GM12865 (cell line): ENCODE data around the gene ZNF784.

Experiments used
- DNase-seq: peaks from one replicate; pipeline ENCODE4 v3.0.0; 2010; ENCODE audit warnings: low read depth
- H3K4me3 ChIP-seq: 2 replicates; pipeline ENCODE4 v1.5.1; 2011; ENCODE audit warnings: mild to moderate bottlenecking, low read depth, low read length, control low read depth
- TF ChIP-seq, protein P1 (sequence below): IDR thresholded peaks from 2 replicates; pipeline ENCODE4 v1.5.1; 2011; ENCODE audit warnings: low read length, control low read depth, low read depth, inconsistent platforms; ENCODE audit not compliant: insufficient read depth; ENCODE audit errors: missing control alignments

ZNF784 gene

DNA sequence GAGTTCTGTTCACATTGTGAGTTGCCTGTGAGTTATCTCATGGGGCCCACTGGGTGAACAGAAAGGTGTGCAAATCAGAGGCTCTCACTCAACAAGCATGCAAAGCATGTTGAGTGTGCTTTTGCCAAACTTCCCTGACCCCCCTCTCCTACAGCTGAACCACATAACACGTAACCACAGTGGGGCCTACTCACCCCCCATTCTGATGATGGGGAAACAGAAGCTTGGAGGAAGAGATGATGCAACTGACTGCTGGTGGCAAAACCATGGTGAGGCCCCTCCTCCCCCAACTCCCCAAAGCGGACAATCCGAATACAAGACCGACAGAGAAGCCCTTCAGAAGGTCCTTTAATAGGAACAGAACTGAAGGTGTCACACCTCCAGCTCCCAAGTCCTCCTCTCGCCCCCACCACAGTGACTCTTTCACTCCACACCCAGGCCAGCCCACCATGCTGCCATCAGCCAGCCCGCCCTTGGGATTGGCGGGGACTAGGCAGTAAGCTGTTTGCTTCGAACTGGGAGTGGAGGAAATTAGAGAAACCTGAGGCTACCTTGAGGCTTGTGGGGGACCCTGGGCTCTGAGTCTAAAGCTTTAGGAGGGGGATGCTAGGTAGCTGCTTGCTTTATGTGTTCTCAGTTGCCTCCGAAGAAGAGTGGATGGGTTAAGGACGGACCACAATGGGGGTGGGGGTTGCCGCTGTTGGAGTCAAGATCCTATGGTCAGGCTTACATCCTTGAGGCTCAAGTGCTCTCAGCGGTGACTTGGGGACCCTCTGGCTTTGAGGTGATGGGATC lies 3.8 kb downstream of the ZNF784 start:
- DNase-seq, result no peak
- TF ChIP-seq, protein P1, sequence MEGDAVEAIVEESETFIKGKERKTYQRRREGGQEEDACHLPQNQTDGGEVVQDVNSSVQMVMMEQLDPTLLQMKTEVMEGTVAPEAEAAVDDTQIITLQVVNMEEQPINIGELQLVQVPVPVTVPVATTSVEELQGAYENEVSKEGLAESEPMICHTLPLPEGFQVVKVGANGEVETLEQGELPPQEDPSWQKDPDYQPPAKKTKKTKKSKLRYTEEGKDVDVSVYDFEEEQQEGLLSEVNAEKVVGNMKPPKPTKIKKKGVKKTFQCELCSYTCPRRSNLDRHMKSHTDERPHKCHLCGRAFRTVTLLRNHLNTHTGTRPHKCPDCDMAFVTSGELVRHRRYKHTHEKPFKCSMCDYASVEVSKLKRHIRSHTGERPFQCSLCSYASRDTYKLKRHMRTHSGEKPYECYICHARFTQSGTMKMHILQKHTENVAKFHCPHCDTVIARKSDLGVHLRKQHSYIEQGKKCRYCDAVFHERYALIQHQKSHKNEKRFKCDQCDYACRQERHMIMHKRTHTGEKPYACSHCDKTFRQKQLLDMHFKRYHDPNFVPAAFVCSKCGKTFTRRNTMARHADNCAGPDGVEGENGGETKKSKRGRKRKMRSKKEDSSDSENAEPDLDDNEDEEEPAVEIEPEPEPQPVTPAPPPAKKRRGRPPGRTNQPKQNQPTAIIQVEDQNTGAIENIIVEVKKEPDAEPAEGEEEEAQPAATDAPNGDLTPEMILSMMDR, result no peak
- H3K4me3 ChIP-seq, result no peak overlapping the region

DNA sequence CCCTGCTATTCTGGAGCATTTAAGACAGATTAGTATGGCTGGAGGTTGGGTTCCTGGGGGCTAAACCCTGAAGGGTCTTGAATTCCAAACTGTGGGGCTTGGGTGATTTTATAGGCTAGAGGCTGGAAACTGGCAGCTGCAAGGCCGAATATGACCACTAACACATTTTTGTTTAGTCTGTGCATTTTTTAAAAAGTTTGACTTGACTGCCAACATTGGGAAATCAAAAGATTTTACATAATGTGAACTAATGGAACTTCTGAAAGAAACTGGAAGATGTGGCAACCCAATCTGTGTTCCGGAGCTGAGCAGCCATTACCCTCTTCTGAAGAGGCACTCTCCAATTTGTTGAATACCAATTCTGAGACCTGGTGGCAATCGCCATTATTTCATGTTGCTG lies 5.1 kb downstream of the ZNF784 start:
- TF ChIP-seq, protein P1, result no peak
- no peak for DNase-seq

DNA sequence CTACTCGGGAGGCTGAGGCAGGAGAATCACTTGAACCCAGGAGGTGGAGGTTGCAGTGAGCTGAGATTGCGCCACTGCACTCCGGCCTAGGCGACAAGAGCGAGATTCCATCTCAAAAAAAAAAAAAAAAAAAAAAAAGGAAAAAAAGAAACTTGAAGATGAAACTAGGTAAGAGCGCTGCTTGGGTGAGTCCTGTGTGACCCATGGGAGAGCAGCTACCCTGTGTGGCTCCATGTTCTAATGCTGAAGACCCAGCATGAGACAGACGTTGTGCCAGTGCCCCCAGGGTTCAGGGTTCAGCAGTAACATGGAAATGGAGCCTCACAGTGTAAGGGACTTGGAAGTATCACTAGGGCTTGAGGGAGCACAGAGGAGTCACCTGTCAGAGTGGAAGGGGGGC lies 5.9 kb downstream of the ZNF784 start:
- no peak for DNase-seq
- TF ChIP-seq, protein P1, result no peak

More for the DNA sequence above, 5.1 kb downstream of the ZNF784 start:
- H3K4me3 ChIP-seq, result no peak overlapping the region

DNA sequence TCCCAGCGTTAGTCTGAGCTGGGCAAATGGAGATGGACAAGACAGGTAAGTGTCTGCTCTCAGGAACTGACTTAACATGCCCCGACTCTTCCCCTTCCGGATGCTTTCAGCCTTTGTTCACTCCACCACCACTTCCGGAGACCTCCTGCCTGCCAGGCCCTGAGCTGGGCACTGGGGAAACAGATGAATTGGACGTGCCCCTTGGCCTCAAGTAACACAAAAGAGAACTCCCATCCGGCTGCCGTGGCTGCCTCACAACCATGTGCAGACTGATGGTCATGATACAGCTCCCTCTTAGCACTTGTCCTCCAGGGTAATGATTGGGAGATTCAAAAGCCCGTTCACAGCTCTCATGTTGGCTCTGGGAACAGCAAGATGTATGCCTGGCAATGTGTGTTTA lies 6.9 kb downstream of the ZNF784 start:
- DNase-seq, result no peak
- no peak overlapping the region for H3K4me3 ChIP-seq
- TF ChIP-seq, protein P1, result no peak

More for the DNA sequence above, 5.9 kb downstream of the ZNF784 start:
- no peak overlapping the region for H3K4me3 ChIP-seq

DNA sequence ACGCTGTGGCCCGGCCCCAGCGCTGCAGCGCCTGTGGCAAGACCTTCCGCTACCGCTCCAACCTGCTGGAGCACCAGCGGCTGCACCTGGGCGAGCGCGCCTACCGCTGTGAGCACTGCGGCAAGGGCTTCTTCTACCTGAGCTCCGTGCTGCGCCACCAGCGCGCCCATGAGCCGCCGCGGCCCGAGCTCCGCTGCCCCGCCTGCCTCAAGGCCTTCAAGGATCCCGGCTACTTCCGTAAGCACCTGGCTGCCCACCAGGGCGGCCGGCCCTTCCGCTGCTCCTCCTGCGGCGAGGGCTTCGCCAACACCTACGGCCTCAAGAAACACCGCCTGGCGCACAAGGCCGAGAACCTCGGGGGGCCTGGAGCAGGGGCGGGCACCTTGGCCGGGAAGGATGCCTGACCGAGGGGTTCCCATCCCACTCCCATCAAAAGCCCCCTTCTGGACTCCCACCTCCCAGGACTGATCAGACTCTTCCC lies 7.9 kb downstream of the ZNF784 start:
- no peak for DNase-seq
- TF ChIP-seq, protein P1, result no peak
- no peak overlapping the region for H3K4me3 ChIP-seq

DNA sequence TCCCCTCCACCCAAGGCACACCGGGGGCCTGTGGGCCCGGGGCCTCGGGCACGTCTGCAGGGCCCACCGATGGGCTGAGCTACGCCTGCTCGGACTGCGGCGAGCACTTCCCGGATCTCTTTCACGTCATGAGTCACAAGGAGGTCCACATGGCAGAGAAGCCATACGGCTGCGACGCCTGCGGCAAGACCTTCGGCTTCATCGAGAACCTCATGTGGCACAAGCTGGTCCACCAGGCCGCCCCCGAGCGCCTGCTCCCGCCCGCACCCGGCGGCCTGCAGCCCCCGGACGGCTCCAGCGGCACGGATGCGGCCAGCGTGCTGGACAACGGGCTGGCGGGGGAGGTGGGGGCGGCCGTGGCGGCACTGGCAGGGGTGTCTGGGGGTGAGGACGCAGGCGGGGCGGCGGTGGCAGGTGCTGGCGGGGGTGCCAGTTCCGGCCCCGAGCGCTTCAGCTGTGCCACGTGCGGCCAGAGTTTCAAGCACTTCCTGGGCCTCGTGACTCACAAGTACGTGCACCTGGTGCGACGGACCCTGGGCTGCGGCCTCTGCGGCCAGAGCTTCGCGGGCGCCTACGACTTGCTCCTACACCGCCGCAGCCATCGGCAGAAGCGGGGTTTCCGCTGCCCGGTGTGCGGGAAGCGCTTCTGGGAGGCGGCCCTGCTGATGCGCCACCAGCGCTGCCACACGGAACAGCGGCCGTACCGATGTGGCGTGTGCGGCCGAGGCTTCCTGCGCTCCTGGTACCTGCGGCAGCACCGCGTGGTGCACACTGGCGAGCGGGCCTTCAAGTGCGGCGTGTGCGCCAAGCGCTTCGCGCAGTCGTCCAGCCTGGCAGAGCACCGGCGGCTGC lies 8.6 kb downstream of the ZNF784 start:
- H3K4me3 ChIP-seq, result no peak overlapping the region
- no peak for DNase-seq
- TF ChIP-seq, protein P1, result no peak
